Liver (tissue), 3 donors: ENCODE data around the gene PLB1.

Source experiments
- CTCF ChIP-seq: fragments of 150-350 bp; IDR thresholded peaks from 2 replicates; pipeline ENCODE4 v1.5.1; 2017; ENCODE audit warnings: improper control_type of control experiment, low read depth, low read length; ENCODE audit not compliant: missing input control
- JUND ChIP-seq, 2 donors: IDR thresholded peaks; 2 replicates each; pipeline ENCODE4 v1.6.1; 2016; ENCODE audit warnings: antibody characterized with exemption in 2 of 2
- donor health status: healthy.
- donor health status: healthy.

- TF ChIP-seq CTCF, result no peak
- TF ChIP-seq JUND (IDR thresholded peaks at IDR 0.05), result no peak
Observed at GRCh38 chr2:28612131-28612812, 116.4 kb downstream of the PLB1 start.
